GM12872 (cell line): Measurements from ENCODE around the gene SERINC2.

Source experiments
- CTCF ChIP-seq: IDR thresholded peaks from 3 replicates; pipeline ENCODE4 v1.5.1; 2011; ENCODE audit warnings: low read depth, mild to moderate bottlenecking, low read length, moderate library complexity; ENCODE audit not compliant: insufficient read depth

SERINC2 gene

GRCh38 chr1:31445951-31446350 lies 32.9 kb downstream of the SERINC2 start:
- TF ChIP-seq CTCF, result no peak

- no peak for TF ChIP-seq CTCF
Observed at GRCh38 chr1:31447210-31447609, 34.2 kb downstream of the SERINC2 start.

DNA sequence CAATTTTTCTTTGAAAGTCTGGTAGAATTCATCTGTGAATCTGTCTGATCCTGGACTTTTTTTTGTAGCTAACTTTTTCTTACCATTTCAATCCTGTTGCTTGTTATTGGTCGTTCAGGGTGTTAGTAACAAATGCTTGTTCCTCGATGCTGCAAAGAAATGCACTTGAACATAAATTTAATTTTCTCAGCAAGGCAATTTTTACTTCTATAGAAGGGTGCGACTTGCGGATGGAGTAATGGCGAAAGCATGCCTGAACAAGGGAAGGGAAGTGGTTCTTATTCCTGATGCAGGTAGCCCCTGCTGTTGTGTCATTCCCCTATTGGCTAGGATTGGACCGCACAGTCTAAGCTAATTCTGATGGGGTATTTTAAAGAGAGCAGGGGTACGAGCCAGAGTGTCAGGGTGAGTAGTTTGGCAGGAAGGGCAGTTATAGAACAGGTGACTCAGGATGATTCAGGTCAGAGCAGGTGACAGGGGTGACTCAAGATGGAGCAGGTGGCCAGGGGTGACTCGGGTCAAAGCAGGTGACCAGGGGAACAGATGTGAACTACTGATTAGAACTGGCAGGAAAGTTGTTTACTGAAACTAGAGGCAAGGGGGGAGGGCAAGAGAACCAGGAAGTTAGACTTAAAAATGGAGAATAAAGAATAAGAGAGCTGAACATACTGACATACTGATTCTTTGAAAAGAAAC lies 40.5 kb downstream of the SERINC2 start:
- TF ChIP-seq CTCF, result no peak

DNA sequence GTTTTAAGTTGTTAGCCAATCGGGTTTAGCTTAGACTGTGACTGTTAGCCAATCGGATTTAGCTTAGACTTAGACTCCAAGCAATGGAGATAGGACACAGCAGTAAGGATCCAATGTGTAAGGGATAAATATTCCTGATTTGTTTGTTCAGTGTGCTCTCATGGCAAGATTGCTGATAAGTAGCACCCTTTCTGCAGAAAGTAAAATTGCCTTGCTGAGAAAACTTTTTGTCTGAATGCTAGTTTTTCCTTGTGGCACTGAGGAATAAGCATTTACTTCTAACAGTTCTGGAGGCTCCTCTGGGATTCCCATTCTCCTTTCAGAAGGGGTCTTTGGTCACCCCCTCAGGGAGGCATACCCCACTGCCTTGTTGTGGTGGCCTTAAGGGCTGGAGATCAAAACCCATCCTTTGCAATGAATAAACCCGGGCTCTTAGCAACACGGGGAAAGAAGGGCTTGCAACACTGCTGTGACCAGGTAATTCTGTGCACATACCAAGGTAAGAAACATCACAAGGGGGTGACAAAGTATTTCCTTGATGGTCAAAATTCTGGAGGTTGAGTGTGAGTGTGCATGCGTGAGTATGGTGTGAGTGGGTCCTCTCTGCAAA lies 45.4 kb downstream of the SERINC2 start:
- no peak for TF ChIP-seq CTCF

DNA sequence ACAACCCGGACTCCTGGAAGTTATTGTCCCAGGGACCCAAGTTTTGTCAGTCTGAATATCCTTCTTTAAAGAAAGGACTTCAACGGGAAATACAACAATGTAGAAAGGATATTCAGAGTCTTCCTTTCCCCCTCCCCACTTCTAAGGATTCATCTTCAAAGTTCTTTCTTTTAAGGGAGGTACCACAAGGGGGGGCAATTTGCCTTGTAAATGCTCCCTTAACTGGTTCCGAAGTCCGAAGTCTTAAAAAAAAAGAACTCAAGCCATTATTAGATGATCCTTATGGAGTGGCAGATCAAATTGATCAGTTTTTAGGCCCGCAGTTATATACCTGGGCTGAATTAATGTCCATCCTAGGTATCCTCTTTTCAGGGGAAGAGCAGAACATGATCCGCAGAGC lies 47.0 kb downstream of the SERINC2 start:
- 0 out of 3 replicates have a peak, but pooled peaks have one; percentile 16 for TF ChIP-seq CTCF

- no peak for TF ChIP-seq CTCF
Observed at GRCh38 chr1:31467005-31467674, 54.1 kb downstream of the SERINC2 start.

DNA sequence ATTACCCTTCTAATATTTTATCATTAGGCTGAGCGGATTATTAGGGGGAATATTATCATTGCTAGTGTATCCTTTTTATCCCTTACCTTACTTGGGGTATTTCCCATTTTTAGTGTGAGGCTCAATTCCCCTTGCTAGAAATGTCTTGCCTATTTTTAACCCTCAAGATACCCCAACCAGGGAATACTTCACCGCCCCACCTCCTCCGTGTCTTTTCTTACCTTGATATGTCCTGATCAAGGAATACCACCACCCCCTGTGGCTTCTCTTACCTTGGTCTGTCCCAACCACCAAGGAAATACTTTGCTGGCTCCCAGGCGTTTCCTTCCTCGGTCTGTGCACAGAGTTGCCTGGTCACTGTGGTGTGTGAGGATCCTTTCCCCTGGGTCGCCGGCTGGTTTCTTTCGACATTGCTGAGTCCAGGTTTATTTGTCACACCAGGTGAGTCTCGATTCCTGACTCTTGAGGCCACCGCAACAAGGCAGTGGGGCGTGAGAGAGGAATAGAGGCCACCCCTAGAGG lies 57.8 kb downstream of the SERINC2 start:
- TF ChIP-seq CTCF, result no peak
